Calu3 (cell line): ENCODE measurements around the gene FAM210A. TPM values are rescaled to one million over a fixed set of nuclear protein-coding genes. Genes with fewer than 3 reads are reported as not detected.

Experiments used
- BruUV-seq: library from RNA; stranded (reverse); fragments of 400-500 nt; replicated peaks from 2 replicates; lab custom pipeline; 2021; lab: Mats Ljungman, UMichigan
- CTCF ChIA-PET: fragments of 300-600 bp; sonication (Branson Sonifier 250); formaldehyde crosslinking; loops from one replicate; lab custom pipeline; 2022; ENCODE audit warnings: antibody characterized with exemption; lab: Charles Lee
- DNase-seq: peaks from one replicate; pipeline ENCODE4 v3.0.0; 2022
- H3K27ac Mint-ChIP-seq: one replicate; pipeline ENCODE4 v1.8.0; 2022; ENCODE audit warnings: mixed read lengths; ENCODE audit not compliant: unreplicated experiment
- H3K27me3 Mint-ChIP-seq: one replicate; pipeline ENCODE4 v1.8.0; 2022; ENCODE audit warnings: mixed read lengths; ENCODE audit not compliant: unreplicated experiment
- H3K36me3 Mint-ChIP-seq: one replicate; pipeline ENCODE4 v1.8.0; 2022; ENCODE audit warnings: mild to moderate bottlenecking, moderate library complexity, mixed read lengths; ENCODE audit not compliant: insufficient read depth, unreplicated experiment
- H3K4me1 Mint-ChIP-seq: one replicate; pipeline ENCODE4 v1.8.0; 2022; ENCODE audit warnings: mild to moderate bottlenecking, low read depth, mixed read lengths; ENCODE audit not compliant: unreplicated experiment
- H3K4me3 Mint-ChIP-seq: one replicate; pipeline ENCODE4 v1.8.0; 2022; ENCODE audit warnings: mild to moderate bottlenecking, low read depth, moderate library complexity, mixed read lengths; ENCODE audit not compliant: unreplicated experiment
- H3K9me3 Mint-ChIP-seq: one replicate; pipeline ENCODE4 v1.8.0; 2022; ENCODE audit warnings: low read depth, mixed read lengths; ENCODE audit not compliant: unreplicated experiment
- CTCF ChIP-seq: fragments of 200-600 bp; IDR thresholded peaks from one replicate; pipeline ENCODE4 v1.8.0; 2022; ENCODE audit warnings: antibody characterized with exemption; ENCODE audit not compliant: unreplicated experiment
- intact Hi-C: fragments of 100-400 bp; cut with micrococcal nuclease; formaldehyde crosslinking; loops from one replicate; pipeline ENCODE4 v1.10.0; 2022; ENCODE audit not compliant: unreplicated experiment
- total RNA-seq: library from RNA; stranded (reverse); gene quantifications from 2 replicates; pipeline ENCODE4 v1.2.3, GENCODE V29; 2022

The FAM210A gene
- total RNA-seq, 1 experiment from 2014 or later: 20.8 TPM

- TF ChIP-seq CTCF: no peak
- CTCF ChIA-PET: no interaction called here
- H3K36me3 Mint-ChIP-seq: no peaks in the 10 kb centered on the region
- H3K9me3 Mint-ChIP-seq: peaks cover 4% of the 10 kb centered on the region
- no peak overlapping the region for H3K4me3 Mint-ChIP-seq
- BruUV-seq: no TSS peak
- intact Hi-C loops: loop anchor here (10.0 kb wide), 2 partner anchors 424 to 644 kb away; partner anchors contain the start of genes CEP192 and LDLRAD4
- no peak overlapping the region for H3K27ac Mint-ChIP-seq
- no peak for DNase-seq
- H3K4me1 Mint-ChIP-seq: no peaks in the 10 kb centered on the region
- H3K27me3 Mint-ChIP-seq: no peaks in the 10 kb centered on the region
These were observed 87.4 kb downstream of the FAM210A start for GRCh38 chr18:13638719-13639595.

- no peak for DNase-seq
- TF ChIP-seq CTCF: no peak
- H3K27me3 Mint-ChIP-seq: no peaks in the 10 kb centered on the region
- H3K4me3 Mint-ChIP-seq: no peak overlapping the region
- no peak overlapping the region for H3K27ac Mint-ChIP-seq
- CTCF ChIA-PET: no interaction called here
- no TSS peak for BruUV-seq
- H3K36me3 Mint-ChIP-seq: no peaks in the 10 kb centered on the region
- H3K4me1 Mint-ChIP-seq: no peaks in the 10 kb centered on the region
- peaks cover 2% of the 10 kb centered on the region for H3K9me3 Mint-ChIP-seq
- intact Hi-C loops: loop anchor here (10.0 kb wide), 2 partner anchors 420 to 640 kb away; partner anchors contain the start of genes CEP192 and LDLRAD4
These were observed 91.3 kb downstream of the FAM210A start for GRCh38 chr18:13635046-13635445.

- no peak overlapping the region for H3K27ac Mint-ChIP-seq
- CTCF ChIA-PET: no interaction called here
- BruUV-seq: no TSS peak
- no peaks in the 10 kb centered on the region for H3K36me3 Mint-ChIP-seq
- DNase-seq: no peak
- no peak overlapping the region for H3K4me3 Mint-ChIP-seq
- H3K9me3 Mint-ChIP-seq: peaks cover 2% of the 10 kb centered on the region
- no peaks in the 10 kb centered on the region for H3K4me1 Mint-ChIP-seq
- no peaks in the 10 kb centered on the region for H3K27me3 Mint-ChIP-seq
- intact Hi-C loops: loop anchor here (10.0 kb wide), 2 partner anchors 419 to 639 kb away; partner anchors contain the start of genes CEP192 and LDLRAD4
- no peak for TF ChIP-seq CTCF
These were observed 92.7 kb downstream of the FAM210A start for GRCh38 chr18:13633700-13634099.

- H3K4me3 Mint-ChIP-seq: no peak overlapping the region
- intact Hi-C loops: loop anchor here (1.0 to 10.0 kb wide), 3 partner anchors 72 to 636 kb away; partner anchors contain the start of genes CEP192 and LDLRAD4
- peaks cover 19% of the 10 kb centered on the region for H3K27me3 Mint-ChIP-seq
- H3K36me3 Mint-ChIP-seq: no peaks in the 10 kb centered on the region
- CTCF ChIA-PET: no interaction called here
- peaks cover 2% of the 10 kb centered on the region for H3K9me3 Mint-ChIP-seq
- DNase-seq: no peak
- no TSS peak for BruUV-seq
- H3K27ac Mint-ChIP-seq: no peak overlapping the region
- TF ChIP-seq CTCF: no peak
- no peaks in the 10 kb centered on the region for H3K4me1 Mint-ChIP-seq
These were observed 95.6 kb downstream of the FAM210A start for GRCh38 chr18:13630716-13631268.
